NCI-H2171 (cell line): ENCODE measurements around the gene WSCD2.
"Not testable (repeated sequence)": the region's sequence is repeated elsewhere in the genome, so short reads cannot be mapped to it uniquely, and the experiment has no call there.

Source experiments
- DNase-seq: peaks from one replicate; lab custom pipeline; 2025; lab: John Stamatoyannopoulos, UW

Gene WSCD2

DNA sequence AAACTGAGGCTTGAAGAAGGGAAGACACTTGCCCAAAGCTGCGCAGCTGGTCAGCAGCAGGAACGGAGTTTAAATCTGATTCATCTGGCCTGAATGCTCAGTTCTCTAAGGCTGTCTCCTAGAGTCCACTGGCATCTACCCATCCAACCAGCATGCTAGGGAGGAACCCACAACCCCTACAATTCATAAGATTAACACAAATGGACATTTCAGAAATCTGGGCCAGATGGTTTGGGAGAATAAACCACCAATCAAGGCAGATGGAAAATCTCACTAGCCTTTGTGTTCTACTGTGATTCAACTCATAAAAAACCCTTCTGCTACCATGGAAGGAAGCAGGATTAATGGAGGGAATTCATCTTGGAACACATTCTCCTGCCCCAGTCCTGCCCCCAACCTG lies 67.8 kb downstream of the WSCD2 start:
- no peak for DNase-seq

DNA sequence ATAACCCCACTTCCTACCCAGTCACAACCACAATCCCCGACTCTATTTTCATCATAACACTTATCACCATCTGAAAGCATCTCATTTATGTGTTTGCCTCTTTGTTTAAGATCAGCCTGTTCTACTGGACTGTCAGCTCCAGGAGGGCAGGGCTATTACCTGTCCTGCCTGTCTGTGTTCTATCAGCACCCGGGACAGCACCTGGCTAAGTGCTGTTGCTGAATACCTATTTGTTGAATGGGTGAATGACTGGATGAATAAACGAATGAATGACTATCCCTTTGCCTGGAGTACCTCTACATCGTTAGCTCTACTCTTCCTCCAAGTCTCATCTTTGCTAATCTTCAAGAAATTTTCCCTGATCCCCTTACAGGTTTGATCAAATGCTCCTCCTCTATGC lies 69.0 kb downstream of the WSCD2 start:
- no peak for DNase-seq

DNA sequence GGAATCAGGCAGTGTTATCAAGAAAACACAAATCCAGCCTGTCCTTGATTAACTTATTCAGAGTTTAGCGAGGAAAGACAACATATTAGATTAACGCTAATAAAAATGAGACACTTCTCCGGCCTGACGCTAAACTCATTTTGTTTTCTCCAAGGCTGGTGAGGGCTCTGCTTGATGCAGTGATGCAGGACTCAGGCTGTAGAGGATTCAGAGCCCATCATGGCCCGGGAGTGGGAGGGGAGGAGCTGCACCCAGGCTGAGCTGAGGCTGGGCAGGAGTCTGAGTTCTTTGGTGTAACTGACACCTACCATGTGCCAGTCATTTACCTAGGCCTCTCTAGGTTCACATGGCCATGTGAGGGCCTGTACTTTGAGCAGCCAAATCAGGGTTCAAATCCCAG lies 70.0 kb downstream of the WSCD2 start:
- DNase-seq, result no peak

GRCh38 chr12:108201808-108202207 lies 72.7 kb downstream of the WSCD2 start:
- no peak for DNase-seq

- DNase-seq, result no peak
Observed at GRCh38 chr12:108204117-108204987, 75.3 kb downstream of the WSCD2 start.

- no peak for DNase-seq
Observed at GRCh38 chr12:108205864-108206263, 76.8 kb downstream of the WSCD2 start.

- no peak for DNase-seq
Observed at GRCh38 chr12:108207791-108208730, 79.0 kb downstream of the WSCD2 start.

DNA sequence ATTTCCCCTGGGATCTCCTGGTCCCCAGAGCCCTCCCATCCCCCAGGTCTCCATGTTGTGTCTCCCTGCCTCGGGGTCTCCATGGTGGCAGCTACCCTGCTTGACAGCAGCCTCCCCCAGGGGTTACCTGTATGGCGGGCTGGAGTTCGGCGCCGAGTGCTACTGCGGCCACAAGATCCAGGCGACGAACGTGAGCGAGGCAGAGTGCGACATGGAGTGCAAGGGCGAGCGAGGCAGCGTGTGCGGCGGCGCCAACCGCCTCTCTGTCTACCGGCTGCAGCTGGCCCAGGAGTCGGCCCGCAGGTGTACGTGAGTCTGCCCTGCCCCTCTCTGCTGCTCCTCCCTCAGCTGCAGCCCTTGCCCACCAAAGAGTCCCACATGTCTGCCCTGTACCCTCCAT lies 80.9 kb downstream of the WSCD2 start:
- DNase-seq, result no peak

DNA sequence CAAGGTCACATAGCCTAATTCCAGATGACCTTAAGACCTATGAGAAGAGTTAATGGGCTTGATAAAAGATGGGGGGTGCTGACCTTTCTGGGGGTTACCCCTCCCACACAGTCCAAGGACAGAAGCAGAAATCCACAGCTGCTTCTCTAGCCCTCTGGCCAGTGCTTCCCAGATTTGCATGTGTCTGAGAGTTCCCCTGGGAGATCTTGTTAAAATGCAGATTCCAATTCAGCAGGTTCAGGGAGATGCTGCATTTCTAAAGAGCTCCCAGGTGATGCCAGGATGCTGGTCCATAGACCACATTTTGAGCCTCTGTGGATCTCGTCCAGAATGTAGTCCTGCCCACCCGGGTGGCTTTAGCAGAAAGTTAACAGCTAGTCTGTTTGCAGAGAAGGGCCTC lies 82.1 kb downstream of the WSCD2 start:
- DNase-seq, result no peak

DNA sequence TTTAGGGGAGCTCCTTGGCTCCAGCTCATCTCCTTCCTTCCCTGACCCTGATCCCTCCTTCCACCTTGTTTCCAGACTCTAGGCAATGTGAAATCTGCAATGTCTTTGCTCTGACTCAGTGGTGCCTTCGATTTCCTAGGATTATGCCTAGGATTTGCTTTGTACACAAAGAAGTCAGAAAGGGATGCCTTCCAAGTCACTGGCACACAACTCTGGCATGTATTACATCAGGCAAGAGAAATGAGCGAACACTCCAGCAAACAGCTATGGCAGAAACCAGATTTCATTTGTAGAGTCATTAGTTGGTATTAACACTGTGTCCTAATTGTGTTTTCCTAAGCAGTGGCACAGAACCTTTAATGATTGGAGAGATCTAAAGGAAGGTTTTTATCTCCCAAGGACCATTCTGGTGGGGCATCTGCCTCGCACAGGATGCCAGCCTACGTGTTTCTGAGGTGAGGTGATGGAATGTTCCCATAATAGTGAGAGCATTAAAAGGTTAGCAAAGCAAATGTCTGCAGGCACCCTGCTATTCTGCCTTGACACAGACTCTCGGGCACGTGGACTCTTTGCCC lies 84.9 kb downstream of the WSCD2 start:
- DNase-seq, result no peak

DNA sequence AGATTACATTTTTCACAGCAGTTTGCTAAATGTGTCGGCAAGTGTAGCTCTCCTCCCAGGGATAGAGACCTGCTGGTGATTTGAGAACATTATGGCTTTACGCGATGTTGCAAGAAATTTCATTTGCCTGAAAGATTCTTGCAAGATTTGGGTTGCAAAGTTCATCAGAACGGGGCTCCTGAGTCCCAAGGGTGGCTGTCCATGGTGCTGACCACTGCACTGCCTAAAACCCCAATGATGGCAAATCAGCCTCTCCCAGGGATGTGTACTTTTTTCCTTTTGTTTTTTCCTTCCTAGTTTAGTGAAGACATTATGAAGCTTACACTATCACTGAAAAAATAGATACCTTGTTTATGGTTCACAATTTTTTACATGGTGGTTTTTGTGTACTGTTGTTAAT lies 85.4 kb downstream of the WSCD2 start:
- DNase-seq, result no peak

GRCh38 chr12:108215458-108215857 lies 86.4 kb downstream of the WSCD2 start:
- DNase-seq, result peak; percentile 38

GRCh38 chr12:108218921-108219320 lies 89.8 kb downstream of the WSCD2 start:
- peak; percentile 47 for DNase-seq

DNA sequence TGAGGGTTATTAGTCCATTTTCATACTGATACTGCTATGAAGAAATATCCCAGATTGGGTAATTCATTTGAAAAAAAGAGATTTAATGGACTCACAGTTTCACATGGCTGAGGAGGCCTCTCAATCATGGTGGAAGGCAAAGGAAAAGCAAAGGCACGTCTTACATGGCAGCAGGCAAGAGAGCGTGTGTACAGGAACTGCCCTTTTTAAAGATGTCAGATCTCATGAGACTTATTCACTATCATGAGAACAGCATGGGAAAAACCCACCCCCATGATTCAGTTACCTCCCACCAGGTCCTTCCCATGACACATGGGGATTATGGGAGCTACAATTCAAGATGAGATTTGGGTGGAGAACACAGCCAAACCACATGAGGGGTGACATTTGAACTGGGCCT lies 96.0 kb downstream of the WSCD2 start:
- not testable (repeated sequence) for DNase-seq

DNA sequence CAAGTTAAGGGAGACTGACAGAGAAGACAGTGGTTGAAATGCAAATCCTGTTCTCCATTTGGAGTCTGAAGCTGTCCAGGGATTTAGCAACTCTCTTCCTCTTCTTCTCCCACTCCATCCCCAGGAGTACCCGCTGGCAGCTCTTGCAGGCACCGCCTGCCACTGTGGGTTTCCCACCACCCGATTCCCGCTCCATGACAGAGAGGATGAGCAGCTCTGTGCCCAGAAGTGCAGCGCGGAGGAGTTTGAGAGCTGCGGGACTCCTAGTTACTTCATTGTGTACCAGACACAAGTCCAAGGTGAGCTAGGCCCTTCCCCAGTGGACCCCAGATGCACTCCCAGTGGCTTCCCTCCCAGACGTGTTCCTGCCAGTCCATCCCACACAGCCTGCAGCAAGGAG lies 97.8 kb downstream of the WSCD2 start:
- no peak for DNase-seq

DNA sequence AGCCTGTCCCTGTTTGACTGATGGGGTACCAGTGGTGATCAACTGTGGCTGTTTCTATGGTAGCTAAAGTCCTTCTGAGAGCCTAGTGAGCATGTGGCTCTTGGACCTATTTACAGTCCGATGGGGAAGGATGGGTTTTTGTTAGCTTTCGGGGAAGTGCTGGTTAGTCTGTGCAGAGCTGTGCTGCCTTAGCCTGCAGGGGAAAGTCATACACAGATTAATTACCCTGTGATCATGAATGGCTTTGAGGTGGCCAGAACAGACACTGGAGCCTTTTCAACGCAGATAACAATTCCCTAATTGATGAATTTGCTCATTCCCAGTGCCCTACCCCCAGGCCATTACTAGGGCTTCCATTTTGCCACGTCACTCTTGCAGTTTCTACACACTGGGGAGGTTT lies 99.7 kb downstream of the WSCD2 start:
- DNase-seq, result no peak

GRCh38 chr12:108231109-108231905 lies 102.2 kb downstream of the WSCD2 start:
- no peak for DNase-seq

- DNase-seq, result no peak
Observed at GRCh38 chr12:108231909-108232434, 102.9 kb downstream of the WSCD2 start.

GRCh38 chr12:108232565-108232964 lies 103.5 kb downstream of the WSCD2 start:
- DNase-seq, result no peak

GRCh38 chr12:108234158-108234557 lies 105.1 kb downstream of the WSCD2 start:
- no peak for DNase-seq

DNA sequence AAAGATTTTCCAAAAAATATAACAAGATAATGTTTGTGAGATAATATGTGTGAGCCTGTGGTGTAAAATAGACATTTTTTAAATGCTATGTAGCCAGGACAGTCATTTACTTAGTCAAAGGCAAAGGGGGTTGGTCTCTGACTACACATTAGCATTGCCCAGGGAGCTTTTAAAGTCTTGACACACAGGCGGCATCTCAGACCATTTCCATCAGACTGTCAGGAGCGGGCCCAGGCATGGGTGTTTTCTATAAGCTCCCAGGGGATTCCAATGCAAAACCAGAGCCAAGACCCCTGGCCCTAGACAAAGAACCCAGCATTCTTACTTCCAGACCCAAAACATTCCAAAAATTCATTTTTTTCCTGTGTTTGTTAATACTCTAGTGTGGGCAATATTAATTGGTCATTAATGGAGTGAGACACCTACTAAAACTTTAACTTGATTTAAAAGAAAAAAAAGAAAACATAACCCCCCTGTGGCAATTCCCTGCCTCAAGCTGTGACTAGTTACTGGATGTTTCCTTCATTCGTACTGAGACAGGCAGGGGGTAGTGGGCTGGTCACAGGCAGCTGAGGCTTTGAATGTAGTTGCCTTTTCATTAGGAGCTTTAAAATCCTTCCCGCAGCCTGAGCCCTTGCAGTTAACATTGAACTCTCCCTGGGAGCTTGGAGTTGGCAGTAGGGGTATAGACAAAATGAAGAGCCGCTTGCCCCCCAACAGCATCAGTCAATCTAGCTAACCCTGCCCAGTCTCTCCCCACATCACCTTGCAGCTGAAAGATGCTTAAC lies 106.3 kb downstream of the WSCD2 start:
- no peak for DNase-seq
